GM18861 (cell line): Measurements from ENCODE around the gene NUP210.
"Not testable (repeated sequence)": the region's sequence is repeated elsewhere in the genome, so short reads cannot be mapped to it uniquely, and the experiment has no call there.

Experiments used
- ATAC-seq: cut with Tn5 transposase; IDR thresholded peaks from one replicate; pipeline ENCODE4 v1.9.1; 2021; ENCODE audit not compliant: unreplicated experiment

NUP210 gene

DNA sequence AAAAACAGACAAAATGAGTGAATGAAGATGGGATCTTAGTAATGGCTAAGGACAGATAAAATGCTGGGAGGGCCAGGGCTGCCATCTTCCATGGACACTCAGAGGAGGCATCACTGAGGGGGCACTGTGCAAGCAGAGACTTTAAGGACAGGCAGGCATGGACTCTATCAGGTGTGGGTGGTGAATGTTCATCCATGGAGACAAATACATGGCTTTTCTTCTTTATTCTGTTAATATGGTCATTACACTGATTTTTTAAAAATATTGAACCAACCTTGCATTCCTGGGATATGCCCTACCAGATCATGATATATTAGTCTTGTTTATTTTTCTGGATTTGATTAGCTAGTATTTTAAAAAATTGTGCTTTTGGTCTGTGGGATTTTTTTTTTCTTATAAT, 12.2 kb downstream of the NUP210 start:
- no peak for ATAC-seq

DNA sequence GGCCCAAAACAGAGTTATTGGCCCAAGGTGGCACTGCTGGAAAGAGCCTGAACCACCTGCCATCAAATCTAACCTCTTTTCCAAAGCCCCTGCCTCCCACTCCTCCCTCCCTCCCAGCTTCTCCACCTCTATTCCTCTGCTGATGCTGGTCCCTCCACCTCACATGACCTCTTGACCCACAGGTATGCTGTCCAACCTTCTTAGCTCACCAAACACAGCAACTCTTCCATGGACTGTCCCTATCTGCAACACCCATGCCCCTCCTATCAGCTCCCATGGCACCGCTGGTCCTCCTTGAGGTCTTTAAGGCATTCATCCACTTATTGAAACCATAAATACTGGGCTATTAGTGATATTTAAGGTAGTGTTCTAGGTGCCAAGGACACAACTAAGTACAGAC, 12.6 kb downstream of the NUP210 start:
- ATAC-seq = no peak

DNA sequence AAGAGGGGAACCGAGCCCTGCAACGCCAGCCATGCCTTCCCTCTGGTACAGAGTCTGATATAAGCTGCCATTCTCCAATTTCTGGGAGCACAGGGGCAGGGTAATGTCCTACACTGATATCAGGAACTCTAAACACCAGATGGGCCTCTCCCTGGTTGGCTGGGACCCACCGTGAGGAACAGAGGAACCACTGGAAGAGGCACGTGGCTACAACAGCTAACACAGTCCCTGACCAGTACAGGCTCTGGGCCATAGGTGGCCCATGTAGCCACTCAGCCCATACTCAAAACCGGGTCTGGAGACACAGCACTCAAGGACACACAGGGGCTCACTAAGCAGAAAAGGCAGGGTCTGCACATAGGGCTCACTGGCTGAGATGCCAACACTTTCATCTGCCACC, 13.9 kb downstream of the NUP210 start:
- no peak for ATAC-seq

DNA sequence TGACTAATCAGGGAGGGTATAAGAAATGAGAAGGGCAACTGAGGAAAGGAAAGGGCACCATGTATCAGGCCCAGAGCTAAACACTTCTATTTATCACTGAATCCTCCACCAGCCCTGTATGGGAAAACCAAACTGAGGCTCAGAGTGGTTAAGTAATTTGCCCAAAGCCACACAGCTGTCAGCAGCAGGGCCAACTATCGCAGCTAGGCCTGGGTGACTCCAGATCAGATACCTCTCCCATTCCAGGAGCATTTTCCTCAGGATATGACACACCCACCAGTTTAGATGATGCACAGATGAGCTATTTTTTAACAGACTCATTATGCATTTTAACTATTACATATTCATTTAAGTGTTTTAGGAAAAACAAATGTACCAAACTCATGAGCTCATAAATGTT, 14.5 kb downstream of the NUP210 start:
- ATAC-seq = no peak

DNA sequence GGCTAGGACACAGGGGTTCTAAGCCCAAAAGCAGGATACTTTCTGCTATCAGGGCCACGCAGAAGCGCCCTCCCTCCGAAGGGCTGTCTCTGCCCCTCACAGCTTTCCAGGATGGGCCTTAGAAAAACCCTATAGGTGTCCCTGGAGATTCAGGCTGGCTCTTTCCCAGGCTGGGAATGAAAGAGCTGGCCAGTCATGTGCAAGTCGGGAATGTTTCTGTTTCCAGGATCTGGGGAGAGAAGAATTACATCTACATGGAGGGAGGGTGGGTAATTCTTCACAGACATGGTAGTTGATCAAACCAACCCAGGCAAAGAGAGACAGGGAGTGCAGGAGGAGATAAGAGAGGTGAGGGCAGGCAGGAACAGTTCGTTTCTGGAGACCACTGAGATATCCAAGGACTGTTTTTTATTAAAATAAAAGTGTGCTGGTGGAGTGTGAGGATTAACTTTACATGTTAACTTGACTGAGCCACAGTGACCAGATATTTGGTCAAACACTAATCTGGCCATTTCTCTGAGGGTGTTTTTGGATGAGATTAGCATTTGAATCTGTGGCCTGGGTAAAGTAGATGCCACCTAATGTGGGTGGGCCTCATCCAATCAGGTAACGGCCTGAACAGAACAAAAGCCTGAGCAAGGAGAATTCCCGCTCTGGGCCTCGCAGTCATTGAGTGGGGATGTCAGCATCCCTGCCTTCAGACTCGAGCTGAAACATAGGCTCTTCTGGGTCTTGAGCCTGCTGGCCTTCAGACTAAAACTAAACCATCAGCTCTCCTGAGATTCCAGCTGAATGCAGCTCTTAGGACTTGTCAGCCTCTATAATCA, 15.3 kb downstream of the NUP210 start:
- no peak for ATAC-seq

DNA sequence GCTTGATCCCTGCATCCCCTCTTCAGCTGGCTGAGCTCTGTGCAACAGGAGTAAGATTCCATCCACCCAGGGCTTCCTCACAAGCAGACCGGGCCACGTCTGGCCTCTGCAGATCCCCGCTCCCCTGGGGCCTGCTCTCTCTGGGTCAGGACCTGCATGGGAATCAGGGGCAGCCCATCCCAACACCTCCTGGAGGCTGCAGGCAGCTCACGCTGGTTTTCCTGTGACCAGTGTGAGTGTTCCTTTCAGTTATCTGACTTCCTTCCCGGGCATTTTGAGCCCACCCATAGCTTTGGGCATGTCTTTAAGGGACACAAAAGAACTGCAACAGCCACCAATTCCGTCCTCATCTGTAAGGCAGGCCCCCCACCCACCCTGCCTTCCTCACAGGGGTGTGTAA, 16.3 kb downstream of the NUP210 start:
- no peak for ATAC-seq

DNA sequence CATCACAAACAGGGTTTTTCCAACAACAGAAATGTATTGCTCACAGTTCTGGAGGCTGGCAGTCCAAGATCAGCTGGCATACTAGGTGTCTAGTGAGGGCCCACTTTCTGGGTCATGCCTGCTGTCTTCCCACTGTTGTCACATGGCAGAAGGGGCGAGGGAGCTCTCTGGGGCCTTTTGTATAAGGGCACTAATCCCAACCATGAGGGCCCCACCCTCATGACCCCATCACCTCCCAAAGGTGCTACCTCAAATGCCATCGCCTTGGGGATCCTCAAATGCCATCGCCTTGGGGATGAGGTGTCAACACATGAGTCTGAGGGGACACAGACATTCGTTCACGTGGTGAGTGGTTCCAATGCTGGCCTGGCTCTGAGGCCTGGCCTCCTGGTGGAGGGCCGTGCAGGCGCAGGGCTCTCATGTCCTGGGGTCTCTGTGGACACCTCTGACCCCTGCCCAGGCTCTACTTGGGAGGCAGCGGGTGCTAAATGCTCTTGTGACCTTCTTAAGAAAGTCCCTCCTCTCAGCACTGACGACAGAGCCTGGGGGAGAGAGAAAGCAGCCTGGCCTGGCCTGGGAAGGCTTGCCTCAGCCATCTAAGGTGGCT, 16.8 kb downstream of the NUP210 start:
- no peak for ATAC-seq

DNA sequence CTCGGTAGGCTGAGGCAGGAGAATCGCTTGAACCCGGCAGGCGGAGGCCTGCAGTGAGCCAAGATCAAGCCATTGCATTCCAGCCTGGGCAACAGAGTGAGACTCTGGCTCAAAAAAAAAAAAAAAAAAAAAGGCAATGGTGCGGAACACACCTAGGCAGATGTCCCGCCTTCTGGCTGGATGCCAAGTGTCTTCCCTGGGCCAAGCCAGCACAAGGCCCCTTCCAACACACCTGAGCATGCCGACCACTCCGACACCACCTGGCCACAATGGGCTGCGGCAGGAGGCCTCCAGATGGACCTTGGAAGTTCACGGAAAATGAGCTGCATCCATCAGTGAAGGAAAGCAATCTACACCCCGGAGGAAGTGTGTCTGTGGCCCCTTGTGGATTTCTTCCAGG, 19.0 kb downstream of the NUP210 start:
- no peak for ATAC-seq

DNA sequence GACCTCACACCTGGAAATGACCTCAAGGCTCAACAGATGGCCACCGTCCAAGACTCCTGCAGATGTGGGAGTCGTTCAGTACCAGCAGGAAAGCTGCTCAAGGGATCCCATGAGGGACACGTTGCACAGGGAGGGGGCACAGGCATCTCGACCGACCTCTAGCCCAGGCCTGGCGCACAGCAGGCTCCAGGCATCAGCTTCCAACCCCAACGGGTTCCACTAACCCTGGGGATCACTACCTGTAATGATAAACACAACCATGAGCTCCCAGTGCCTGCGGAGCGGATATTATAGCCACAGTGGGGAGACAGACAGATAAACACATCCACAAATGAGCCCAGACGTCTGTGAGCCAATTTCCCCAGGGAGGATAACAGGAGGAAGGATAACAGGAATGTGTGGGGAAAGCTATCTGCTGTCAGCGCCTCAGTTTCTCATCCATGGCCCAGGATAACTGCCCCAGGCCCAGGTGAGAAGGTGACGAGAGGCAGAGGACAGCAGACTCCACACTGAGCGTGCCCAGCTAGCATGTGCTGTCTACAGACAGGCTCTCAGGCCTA, 19.9 kb downstream of the NUP210 start:
- no peak for ATAC-seq

DNA sequence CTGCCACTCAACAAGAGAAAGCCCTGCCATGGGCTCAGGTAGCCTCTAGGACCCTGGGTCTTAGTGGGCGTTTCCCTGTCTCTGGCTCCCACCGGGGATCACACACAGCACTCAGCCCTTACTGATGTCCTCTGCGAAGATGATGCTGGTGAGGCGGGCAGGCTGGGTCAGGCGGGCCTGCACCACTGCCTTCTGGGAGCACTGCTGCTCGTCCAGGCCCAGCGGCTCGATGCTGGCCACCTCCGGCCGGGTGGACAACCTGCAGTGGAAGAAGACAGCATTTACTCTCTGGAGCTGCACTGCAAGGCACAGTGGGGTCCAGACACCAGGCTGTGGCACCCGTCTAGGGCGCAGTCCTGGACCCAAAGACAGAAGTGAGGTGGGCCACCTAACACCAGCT, 20.5 kb downstream of the NUP210 start:
- ATAC-seq = no peak

DNA sequence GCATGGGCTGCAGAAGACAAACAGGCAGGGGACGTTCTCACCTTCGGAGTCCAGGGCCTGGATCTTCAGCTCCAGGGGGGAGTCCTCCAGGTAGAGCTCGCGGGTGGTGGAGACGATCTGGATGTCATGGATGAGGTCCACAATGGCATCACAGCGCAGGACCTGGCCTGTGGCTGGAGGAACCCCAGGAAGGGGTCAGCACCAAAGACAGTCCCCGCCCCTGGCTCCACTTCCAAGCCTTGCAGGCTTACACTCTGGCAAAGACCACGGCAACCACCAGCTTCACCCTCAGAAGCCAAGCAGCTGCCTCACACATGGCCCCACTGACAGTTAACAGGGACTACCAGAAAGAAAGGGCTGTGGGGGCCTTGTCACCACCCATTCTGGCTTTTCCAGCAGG, 22.8 kb downstream of the NUP210 start:
- no peak for ATAC-seq

DNA sequence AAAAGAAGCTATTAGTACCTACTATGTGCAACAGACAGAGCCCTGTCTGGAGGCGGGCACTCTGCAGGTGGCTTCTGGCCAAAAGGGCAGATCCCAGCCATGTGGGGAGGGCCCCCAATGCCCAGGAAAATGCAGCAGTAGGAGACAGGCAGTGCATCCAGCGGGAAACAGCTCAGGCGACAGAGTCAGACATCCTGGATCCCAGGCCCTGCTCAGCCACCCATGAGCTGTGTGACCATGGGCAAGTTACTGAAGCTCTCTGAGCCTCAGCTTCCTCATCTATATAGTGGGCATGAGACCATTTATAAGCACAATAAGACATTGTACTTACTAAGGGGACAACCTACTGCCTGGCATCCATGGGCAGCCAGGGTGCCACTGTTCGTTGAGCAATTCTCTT, 25.8 kb downstream of the NUP210 start:
- ATAC-seq = no peak

DNA sequence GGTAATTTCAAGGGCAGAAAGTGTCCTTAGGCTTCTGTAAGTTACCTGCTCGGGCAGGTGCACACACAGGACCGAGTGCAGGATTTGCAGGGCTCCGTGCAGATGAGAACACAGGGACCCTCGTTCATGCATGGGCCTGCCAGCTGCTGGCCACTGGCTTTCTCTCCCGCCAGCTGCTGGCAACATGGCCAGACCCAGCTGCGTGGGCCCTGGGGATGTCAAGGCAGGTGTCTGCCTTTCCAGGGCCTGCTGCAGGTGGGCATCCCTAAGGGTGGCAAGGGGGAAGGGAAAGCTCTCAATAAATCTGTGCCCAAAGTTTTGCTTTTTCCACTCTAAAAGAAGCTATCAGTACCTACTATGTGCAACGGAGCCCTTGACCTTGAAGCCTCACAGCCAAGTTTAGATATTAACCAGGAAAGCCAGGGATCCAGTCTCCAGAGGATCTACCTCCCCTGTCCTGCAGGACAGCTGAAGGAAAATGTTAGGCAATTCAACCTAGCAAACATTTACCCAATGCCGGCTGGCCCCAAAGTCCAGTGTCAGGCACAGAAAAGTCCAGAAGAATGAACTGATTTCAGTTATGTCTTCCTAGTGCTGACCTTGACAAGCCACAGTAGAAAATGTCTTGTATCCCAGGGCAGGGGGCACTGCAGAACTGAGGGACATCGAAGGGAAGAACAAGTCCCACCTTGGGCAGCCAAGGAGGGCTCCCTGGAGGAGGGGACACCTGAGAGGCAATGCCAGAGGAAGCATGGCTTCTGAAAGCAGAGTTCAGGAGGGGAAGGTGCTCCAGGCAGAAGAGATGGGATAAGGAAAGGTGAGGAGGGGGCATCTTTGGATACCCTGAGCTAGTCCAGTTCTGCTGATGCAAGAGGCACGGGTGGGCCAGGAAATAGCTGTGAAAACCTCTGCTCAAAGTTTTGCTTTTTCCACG, 26.4 kb downstream of the NUP210 start:
- ATAC-seq = no peak

DNA sequence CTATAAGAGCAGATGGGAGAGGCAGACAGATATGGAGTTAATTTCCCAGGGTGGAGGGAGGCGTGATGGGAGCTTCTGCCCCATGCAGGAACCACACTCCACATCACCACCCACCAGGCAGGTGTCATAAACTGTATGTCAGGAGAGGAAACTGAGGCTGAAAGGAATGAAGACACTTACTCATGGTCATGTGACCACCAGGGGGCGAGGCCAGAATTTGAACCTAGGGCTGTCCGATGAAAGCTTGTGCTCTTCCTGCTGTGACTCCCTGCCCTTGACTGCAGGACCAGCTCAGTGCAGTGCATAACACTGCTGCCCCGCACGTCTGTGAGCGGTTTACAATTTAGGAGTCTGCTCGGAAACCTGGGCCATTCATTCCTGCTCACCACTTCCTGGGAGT, 28.8 kb downstream of the NUP210 start:
- no peak for ATAC-seq

DNA sequence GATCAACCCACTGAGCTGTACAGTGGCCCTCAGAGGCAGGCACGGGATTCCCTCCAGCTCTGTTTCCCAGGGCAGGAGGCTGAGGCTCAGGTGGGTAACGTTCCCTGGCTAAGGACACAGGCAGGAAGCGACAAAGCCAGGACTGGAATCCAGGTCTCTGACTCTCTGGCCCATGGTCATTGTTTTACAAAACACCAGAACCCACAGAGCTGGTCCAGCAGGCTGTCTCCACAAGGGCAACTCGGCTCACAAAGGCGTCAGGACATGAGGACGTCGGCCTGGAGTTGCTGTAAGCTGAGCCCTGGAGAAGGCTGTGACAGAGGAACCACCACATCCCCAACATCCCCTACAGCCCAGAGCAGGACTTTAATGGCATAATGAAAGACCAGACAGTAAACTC, 30.7 kb downstream of the NUP210 start:
- no peak for ATAC-seq

DNA sequence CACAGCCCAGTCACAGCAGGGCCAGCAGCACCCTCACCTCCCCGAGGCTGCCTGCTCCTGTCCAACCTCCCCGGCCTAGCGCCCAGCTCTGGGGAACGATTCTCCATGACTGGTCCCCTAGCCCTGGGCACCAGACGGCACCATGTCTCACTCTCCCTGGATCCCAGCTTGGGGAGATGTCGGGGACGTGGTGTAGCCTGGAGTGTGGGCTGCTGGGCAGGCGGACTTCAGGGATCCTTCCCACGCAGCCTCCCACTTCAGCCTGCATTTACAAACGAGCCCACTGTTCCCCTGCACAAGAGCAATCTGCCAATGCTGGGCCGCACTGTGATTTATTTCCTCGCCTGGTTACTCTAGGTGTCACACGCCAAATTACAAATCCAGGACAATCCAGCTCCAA, 31.3 kb downstream of the NUP210 start:
- ATAC-seq = no peak

DNA sequence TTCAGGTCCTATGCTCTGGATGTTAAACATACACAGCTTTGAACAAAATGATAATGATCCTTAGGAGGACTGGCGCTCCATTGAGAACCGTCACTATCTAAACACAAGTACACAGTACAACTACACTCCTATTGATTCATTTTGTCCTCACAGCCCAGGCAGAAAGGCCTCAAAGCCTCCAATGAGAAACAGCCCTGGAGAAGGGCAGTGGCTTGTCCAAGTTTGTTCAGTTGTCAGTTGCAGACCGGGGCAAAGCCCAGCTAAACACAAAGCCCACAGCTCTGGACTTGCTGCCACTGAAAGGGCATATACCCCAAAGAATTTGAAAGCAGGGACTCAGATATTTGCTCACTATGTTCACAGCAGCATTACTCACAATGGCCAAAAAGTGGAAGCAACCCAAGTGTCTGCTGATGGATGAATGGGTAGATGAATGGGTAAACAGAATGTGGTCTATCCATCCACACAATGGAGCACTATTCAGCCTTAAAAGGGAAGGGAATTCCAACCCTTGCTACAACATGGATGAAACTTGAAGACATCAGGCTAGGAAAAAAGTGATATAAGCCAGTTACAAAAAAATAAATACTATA, 34.7 kb downstream of the NUP210 start:
- no peak for ATAC-seq

DNA sequence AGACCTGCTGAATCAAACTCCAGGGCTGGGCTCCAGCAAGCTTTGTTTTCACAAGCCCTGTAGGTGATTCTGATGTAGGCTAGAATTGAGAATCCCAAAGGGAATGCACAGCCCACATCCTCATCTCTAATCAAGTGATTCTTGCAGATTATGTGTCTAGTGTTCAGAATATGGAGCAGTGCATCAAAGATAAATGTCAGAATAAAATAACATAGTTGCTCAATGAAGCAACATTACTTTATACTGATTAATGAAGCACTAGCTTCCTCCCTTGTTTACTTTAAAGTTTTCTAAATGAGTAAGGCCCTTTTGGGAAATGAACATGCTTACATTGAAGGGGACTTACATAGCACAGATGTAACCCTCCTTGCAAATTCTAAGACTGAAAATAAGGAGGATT, 39.2 kb downstream of the NUP210 start:
- ATAC-seq = no peak

DNA sequence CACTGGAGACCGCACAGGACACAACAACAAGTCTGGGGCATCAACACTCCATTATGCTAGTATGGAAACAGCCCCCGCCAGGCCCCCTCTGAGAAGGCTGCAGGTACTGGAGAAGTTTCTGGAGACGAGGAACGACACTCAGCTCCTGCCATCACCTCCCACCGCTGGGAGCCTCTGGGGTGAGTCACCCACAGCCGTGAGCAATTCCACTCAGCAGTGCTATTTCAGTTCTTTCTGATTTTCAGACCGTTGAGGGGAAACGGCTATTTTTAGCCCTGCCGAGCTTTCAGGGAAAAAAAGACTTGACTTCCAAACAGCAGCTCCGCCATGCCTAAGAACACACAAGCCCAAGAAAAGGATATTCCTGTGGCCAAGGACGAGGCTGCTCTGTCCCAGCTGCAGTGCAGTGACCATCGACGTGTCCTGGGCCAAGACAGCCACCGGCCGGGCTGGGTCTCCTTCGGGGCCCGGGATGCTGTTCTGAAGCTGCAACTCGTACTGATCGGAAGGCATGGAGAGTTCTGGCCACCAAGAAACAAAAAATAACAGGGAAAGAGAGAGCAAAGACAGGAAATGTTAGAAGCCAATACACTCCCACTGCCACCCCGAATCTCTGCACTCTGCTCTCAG, 40.8 kb downstream of the NUP210 start:
- no peak for ATAC-seq

DNA sequence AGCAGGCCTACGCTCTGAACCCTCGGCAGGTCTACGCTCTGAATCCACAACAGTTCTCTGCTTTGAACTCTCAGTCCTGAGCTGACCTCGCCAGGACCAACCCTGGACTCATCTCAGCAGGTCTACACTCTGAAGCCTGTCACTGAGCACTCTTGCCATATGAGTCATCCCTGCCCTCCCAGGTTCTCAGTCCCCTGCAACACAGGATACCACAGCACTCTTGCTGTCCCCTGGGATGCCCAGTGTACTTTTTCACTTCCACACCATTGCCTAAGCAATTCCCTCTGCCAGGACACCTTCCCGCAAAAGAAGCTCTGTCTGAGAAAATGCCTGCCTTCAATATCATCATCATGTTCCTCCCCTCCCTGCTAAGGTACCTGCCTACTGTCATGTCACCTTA, 42.0 kb downstream of the NUP210 start:
- ATAC-seq = no peak

DNA sequence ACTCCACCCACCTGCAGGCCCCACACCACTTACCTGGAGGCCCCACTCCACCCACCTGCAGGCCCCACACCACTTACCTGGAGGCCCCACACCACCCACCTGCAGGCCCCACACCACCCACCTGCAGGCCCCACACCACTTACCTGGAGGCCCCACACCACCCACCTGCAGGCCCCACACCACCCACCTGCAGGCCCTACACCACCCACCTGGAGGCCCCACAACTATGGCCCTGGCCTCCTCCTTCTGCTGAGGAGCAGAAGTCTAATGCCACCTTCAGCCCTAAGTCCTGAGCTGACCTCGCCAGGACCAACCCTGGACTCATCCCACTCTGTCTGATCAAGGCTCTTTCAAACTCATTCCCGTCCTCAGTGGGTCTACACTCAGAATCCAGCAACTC, 42.4 kb downstream of the NUP210 start:
- not testable (repeated sequence) for ATAC-seq
